Lung microvascular endothelial cell (primary cell): Measurements from ENCODE around the gene DNALI1. TPM values are rescaled to one million over a fixed set of nuclear protein-coding genes. Genes with fewer than 3 reads are reported as not detected.
A peak's percentile ranks its signal among the peaks of the same experiment; 100 is the strongest.
"Not testable (repeated sequence)": the region's sequence is repeated elsewhere in the genome, so short reads cannot be mapped to it uniquely, and the experiment has no call there.

Experiments
- DNase-seq, 2 donors: peaks; one replicate each; pipeline versions ENCODE4 v3.0.0 to v3.0.0-alpha.2; 2010; ENCODE audit warnings: low read depth in 2 of 2
- total RNA-seq: library from RNA; depleted of rRNA; stranded (reverse); fragments of >200 nt; gene quantifications from 2 replicates; pipeline ENCODE4 v1.2.1, GENCODE V29; 2014

DNALI1 gene
- total RNA-seq, 1 donor from 2014 or later: 0.20 TPM

DNA sequence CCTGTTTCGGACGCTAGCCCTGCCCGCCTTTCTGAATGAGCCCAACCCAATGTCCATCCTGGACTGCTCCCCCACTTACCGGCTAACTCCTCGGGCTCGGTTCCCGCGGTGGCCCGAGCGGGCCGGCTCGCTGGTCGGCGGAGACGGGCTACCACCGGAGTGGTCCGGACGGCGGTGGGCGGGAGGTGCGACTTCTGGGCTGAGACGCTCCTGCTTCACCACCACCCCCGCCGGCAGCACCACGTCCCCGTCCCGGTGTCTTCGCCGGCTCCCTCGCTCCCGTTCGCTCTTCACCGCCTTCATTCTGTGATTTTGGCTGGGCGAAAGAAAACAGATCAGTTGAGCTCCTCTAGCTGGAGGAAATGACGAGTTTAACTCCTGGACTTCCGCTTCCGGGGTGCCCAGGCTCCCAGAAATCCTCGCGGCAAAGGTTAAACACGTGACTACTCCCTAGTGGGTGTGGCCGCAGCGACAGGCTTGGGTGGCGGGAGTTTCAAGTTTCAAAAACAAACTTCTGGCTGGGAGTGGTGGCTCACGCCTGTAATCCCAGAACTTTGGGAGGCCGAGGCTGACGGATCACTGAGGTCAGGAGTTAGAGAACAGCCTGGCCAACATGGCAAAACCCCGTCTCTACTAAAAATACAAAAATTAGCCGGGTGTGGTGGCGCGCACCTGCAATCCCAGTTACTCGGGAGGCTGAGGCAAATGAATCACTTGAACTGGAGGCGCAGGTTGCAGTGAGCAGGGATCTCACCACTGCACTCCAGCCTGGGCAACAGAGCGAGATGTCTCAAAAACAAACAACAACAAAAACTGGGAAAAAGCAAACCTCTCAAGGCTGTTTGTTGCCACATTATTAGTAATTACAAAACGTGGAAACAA, 2.6 kb upstream of the DNALI1 start, which contains the start of gene SNIP1:
SNIP1 (minus strand) TSS at position 367 of the 882 bp plus-strand sequence; CDS start at position 303, 64 bp downstream.
- DNase-seq: peak; percentile 91 to 92

- no peak for DNase-seq
Measured at GRCh38 chr1:37557402-37557801, 662 bp downstream of the DNALI1 start.

- DNase-seq: no peak
Measured at GRCh38 chr1:37558411-37558810, 1.7 kb downstream of the DNALI1 start.

GRCh38 chr1:37559080-37559479, 2.3 kb downstream of the DNALI1 start:
- no peak for DNase-seq

- DNase-seq: not testable (repeated sequence)
Measured at GRCh38 chr1:37559957-37560379, 3.2 kb downstream of the DNALI1 start.

DNA sequence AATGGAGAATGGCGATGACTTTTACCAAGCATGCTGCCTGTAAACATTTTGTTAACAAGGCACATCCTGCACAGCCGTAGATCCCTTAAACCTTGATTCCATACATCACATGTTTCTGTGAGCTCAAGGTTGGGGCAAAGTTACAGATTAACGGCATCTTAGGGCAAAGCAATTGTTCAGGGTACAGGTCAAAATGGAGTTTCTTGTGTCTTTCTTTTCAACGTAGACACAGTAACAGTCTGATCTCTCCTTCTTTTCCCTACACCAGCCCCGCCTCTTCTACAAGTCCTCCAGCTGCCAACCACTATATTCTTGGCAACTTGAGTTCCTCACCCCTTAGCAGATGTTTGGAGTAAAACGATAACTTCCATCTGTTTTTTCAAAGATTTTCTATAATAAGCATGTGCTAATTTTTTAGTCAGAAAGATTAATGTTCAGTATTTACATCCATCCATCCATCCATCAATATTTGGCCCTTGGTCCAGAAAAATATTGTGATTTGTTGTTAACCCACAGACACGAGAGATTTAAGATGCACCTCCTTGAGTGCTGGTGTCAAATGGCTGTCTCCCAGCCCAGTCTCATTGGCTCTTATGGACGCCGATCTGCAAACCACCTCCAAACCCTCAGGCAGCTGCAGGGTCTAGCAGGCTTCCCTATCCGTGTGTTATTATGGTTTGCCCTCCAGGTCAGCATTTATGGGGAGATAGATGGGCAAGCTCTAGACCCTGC, 3.8 kb downstream of the DNALI1 start:
- no peak for DNase-seq

DNA sequence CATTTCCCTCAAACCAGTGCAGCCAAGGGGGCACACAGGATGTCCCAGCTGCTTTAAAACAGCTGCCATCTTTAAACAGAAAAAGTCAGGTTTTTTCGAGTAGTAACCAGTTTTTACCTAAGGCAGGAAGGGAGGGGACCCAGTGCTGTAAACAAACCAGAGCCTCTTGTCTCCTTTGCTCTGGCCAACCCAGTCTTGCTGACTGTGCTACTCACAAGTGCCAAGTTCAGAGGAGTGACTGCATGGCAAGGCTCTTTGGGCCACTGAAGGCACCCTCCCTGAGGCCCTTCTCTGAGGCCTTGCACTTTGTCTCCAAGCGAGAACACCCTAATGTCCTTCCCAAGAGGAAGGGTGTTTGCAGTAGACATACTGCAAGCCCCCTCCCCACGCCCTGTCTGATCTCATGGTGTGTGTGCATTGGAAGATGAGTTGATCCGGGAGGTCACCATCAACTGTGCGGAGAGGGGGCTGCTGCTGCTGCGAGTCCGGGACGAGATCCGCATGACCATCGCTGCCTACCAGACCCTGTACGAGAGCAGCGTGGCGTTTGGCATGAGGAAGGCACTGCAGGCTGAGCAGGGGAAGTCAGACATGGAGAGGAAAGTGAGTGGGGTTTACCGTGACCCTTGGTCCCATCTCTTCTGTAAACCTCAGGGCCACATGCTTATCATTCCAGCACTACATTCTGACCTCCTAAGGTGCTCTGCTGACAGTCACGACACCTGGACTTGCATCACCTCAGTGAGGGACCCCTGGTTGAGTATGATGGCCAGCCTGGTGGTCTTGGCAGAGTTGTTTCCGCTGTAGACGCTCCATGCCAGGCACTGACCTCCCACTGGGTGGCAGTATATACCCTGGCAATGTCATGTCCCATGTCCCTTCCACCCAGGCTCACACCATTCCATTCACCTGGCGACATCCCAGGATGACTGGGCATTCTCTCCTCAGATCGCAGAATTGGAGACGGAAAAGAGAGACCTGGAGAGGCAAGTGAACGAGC, 4.7 kb downstream of the DNALI1 start:
- peak; percentile 51 to 57 for DNase-seq

- no peak for DNase-seq
Measured at GRCh38 chr1:37562984-37563383, 6.2 kb downstream of the DNALI1 start.

DNA sequence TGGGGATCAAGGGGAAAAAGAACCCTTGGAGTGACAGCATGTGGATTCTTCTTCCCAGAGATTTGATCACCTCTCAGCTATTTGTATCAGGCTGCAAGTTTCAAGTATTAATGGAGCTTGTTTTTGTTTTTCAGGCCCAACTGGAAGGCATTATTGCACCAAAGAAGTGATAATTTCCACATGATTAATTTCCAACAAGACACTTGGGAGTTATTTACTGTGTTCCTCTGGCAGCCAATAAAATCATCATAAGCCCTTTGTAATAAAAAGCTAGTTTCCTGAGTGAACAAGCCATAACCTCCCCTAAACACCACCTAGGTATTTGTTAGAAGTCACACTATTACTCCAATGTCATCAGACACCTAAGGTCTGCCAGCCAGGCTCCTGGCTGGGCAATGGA, 8.2 kb downstream of the DNALI1 start:
- no peak for DNase-seq

GRCh38 chr1:37567023-37567422, 10.3 kb downstream of the DNALI1 start:
- DNase-seq: no peak

GRCh38 chr1:37570528-37571334, 14.0 kb downstream of the DNALI1 start:
- DNase-seq: no peak

- DNase-seq: peak in 1 of 2 donors; percentile 77
Measured at GRCh38 chr1:37574834-37575480, 18.2 kb downstream of the DNALI1 start.

DNA sequence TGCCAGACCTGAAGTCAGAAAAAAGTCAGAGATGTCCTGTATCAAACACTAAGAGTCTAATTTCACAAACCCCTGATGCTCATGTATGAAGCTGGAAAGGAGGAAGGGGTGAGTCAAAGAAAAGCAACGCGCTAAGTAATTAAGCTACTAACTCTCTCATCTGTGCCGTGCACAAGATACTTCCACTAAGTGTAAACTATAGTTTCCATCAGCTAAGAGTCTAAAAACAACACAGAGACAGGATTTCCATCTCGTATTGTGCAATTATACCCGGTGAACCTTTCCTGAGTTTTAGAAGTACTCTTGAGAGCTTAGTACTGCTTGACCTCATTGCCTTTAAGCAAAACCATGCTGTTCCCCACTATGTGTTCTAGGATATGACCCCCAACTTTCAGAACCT, 19.0 kb downstream of the DNALI1 start:
- peak in 1 of 2 donors; percentile 70 for DNase-seq

DNA sequence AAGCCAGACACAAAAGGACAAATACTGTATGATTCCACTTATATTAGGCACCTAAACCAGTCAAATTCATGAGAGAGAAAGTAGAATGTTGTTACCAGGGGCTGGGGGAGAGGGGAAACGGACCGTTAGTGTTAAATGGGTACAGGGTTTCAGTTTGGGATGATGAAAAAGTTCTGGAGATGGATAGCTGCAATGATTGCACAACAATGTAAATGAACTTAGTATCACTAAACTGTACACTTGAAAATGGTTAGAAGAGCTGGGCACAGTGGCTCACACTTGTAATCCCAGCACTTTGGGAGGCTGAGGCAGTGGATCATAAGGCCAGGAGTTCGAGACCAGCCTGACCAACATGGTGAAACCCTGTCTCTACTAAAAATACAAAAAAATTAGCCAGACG, 27.8 kb downstream of the DNALI1 start:
- DNase-seq: not testable (repeated sequence)

DNA sequence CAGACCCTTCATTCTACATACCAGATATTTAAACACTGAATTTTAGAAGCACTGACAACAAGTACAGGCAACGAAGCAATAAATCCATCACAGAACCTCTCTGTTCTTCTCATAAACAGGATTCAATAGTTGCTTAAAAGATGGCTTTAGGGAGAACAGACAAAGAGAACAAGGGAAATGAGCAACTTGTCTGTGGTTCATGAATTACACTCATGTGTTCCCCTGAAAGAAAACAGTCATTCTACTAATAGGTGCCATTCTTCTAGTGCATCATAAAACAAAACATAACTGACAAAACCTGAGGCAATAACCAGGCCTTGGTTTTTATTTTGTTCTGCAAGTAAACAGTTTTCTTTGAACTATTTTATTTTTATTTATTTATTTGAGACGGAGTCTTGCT, 32.2 kb downstream of the DNALI1 start:
- DNase-seq: no peak

DNA sequence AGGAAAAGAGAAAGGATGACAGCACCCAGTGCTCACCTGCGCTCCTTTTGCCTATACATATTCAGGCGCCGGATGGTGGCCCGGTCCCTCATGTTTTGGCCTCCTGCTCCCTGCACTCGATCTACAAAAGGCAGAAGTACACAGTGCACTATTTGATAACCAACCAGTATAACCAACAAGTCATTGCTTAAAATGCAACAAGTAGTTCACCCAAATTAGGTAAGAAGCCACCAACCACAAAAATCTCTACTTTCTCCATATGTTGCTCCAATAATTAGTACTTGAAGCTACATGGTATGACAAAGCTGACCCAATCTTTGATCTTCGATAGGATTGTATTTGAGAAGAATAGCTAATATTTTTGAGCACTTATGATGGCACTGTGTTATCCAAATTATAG, 37.0 kb downstream of the DNALI1 start:
- no peak for DNase-seq

DNA sequence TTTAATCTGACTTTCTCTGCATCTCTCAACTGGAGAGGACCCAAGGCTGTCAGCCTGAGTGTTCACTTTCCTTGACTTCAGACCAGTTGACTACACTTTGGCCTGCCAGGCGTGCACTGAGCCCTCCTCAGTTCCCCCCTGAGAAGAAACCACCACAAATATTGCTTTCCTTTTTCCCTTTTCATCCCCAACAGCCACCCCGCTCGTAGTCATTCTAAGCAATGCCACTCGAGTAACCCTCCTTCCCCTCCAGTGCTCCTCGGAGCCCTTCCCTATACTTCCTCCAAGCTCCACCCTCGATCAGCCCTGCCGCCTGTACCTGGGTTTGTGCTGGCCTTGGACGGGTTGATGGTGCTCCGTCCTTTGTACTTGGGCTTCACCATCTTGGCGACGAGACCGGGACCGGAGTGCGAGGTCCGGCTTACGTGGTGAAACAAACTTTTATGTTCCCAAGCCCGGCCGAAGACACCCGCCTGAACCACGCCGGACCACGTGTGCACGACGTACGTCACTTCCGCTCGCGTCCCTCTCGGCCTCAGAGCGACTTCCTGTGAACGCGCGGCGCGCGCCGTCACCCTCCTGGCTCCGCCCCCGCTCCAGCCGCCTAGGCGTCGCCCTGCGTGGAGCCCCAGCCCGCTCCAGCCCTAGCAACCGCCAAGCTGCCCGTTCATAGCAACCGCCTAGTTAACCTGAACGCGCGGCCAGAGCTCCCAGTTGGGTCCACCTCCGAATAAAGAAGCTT, 38.9 kb downstream of the DNALI1 start, which contains the start of gene GNL2:
GNL2 (minus strand) TSS at position 498 of the 742 bp plus-strand sequence; CDS start at position 383, 115 bp downstream.
- DNase-seq: peak; percentile 98 to 99

GRCh38 chr1:37596182-37596667, 39.5 kb downstream of the DNALI1 start:
- DNase-seq: no peak

- no peak for DNase-seq
Measured at GRCh38 chr1:37599940-37600339, 43.2 kb downstream of the DNALI1 start.
